Liver (tissue), 9 donors: Measurements from ENCODE around the gene SHANK2. TPM values are rescaled to one million over a fixed set of nuclear protein-coding genes. Genes with fewer than 3 reads are reported as not detected.

Experiments
- DNase-seq: peaks from one replicate; pipeline ENCODE4 v3.0.0-alpha.2; 2017; ENCODE audit warnings: low spot score
- H3K27ac ChIP-seq, 2 donors: one replicate each; pipeline ENCODE4 v1.7.0; 2013; ENCODE audit warnings: inconsistent platforms in 2 of 2, low read length in 2 of 2, control low read depth in 1 of 2, low read depth in 1 of 2, mild to moderate bottlenecking in 1 of 2
- H3K27me3 ChIP-seq, 4 donors: one replicate each; pipeline versions ENCODE4 v1.6.1 to v1.7.0; 2013; ENCODE audit warnings: low read length in 3 of 4, inconsistent platforms in 1 of 4, mild to moderate bottlenecking in 1 of 4, moderate library complexity in 1 of 4; ENCODE audit not compliant: control insufficient read depth in 4 of 4, insufficient read depth in 4 of 4
- H3K36me3 ChIP-seq, 4 donors: one replicate each; pipeline versions ENCODE4 v1.6.1 to v1.7.0; 2013; ENCODE audit warnings: low read length in 3 of 4, mild to moderate bottlenecking in 3 of 4, low read depth in 1 of 4, moderate library complexity in 1 of 4; ENCODE audit not compliant: control insufficient read depth in 4 of 4, insufficient read depth in 3 of 4
- H3K4me1 ChIP-seq, 4 donors: one replicate each; pipeline versions ENCODE4 v1.6.1 to v1.7.0; 2013; ENCODE audit warnings: low read length in 3 of 4, mild to moderate bottlenecking in 3 of 4, moderate library complexity in 1 of 4; ENCODE audit not compliant: control insufficient read depth in 4 of 4, insufficient read depth in 4 of 4
- H3K4me3 ChIP-seq, 3 donors: one replicate each; pipeline versions ENCODE4 v1.6.1 to v1.7.0; 2013; ENCODE audit warnings: low read length in 3 of 3, control low read depth in 1 of 3, low read depth in 1 of 3, mild to moderate bottlenecking in 1 of 3
- H3K9ac ChIP-seq, 2 donors: one replicate each; pipeline ENCODE4 v1.7.0; 2013; ENCODE audit warnings: low read length in 2 of 2, mild to moderate bottlenecking in 2 of 2, moderate library complexity in 2 of 2, control low read depth in 1 of 2, low read depth in 1 of 2
- H3K9me3 ChIP-seq, 4 donors: one replicate each; pipeline versions ENCODE4 v1.6.1 to v1.7.0; 2013; ENCODE audit warnings: low read length in 3 of 4; ENCODE audit not compliant: control insufficient read depth in 4 of 4
- EGR1 ChIP-seq, 2 donors: IDR thresholded peaks; 2 replicates each; pipeline ENCODE4 v1.6.1; 2016 to 2018; ENCODE audit warnings: antibody characterized with exemption in 2 of 2, low read depth in 2 of 2
- FOXA1 ChIP-seq: IDR thresholded peaks from 2 replicates; pipeline ENCODE4 v1.6.1; 2016; ENCODE audit warnings: antibody characterized with exemption
- FOXA2 ChIP-seq: IDR thresholded peaks from 2 replicates; pipeline ENCODE4 v1.6.1; 2016; ENCODE audit warnings: antibody characterized with exemption
- GABPA ChIP-seq, 2 donors: IDR thresholded peaks in 1 of 2; conservative IDR thresholded peaks in 1 of 2; 2 replicates each; pipeline ENCODE4 v1.6.1; 2016; ENCODE audit warnings: antibody characterized with exemption in 2 of 2, mild to moderate bottlenecking in 1 of 2, moderate library complexity in 1 of 2
- HNF4A ChIP-seq, 2 donors: conservative IDR thresholded peaks; 2 replicates each; pipeline ENCODE4 v1.6.1; 2016; ENCODE audit warnings: antibody characterized with exemption in 2 of 2, mild to moderate bottlenecking in 2 of 2
- HNF4G ChIP-seq: IDR thresholded peaks from 2 replicates; pipeline ENCODE4 v1.6.1; 2016; ENCODE audit warnings: antibody characterized with exemption
- JUND ChIP-seq, 2 donors: IDR thresholded peaks; 2 replicates each; pipeline ENCODE4 v1.6.1; 2016; ENCODE audit warnings: antibody characterized with exemption in 2 of 2
- NR2F2 ChIP-seq: IDR thresholded peaks from 2 replicates; pipeline ENCODE4 v1.6.1; 2016; ENCODE audit warnings: antibody characterized with exemption
- RAD21 ChIP-seq, 2 donors: IDR thresholded peaks; 2 replicates each; pipeline ENCODE4 v1.6.1; 2016; ENCODE audit warnings: antibody characterized with exemption in 2 of 2, mild to moderate bottlenecking in 2 of 2
- RXRA ChIP-seq, 2 donors: IDR thresholded peaks; 2 replicates each; pipeline ENCODE4 v1.6.1; 2017 to 2018; ENCODE audit warnings: antibody characterized with exemption in 2 of 2, mild to moderate bottlenecking in 1 of 2
- SP1 ChIP-seq: IDR thresholded peaks from 2 replicates; pipeline ENCODE4 v1.6.1; 2018; ENCODE audit warnings: antibody characterized with exemption, mild to moderate bottlenecking
- TAF1 ChIP-seq: conservative IDR thresholded peaks from 2 replicates; pipeline ENCODE4 v1.6.1; 2016; ENCODE audit warnings: antibody characterized with exemption, mild to moderate bottlenecking
- YY1 ChIP-seq: IDR thresholded peaks from 2 replicates; pipeline ENCODE4 v1.6.1; 2016; ENCODE audit warnings: antibody characterized with exemption, mild to moderate bottlenecking
- WGBS: extraction: QIAGEN DNeasy Blood & Tissue Kit; methylation state at CpG from one replicate; pipeline ENCODE4 v1.1.7; 2013; 5-methylcytosine and 5-hydroxymethylcytosine counted together
- polyA plus RNA-seq, 2 donors: library from polyadenylated mRNA; stranded (reverse) in 1 of 2; unstranded in 1 of 2; fragments of 200-250 nt in 1 of 2; fragments of >200 nt in 1 of 2; fragmentation: Nextera tagmentation in 1 of 2; extraction: Ambion mirVana in 1 of 2; gene quantifications; one replicate each; pipeline versions ENCODE4 v1.2.1 to v1.2.3, GENCODE V29; 2013 to 2015
- total RNA-seq, 2 donors: library from RNA; depleted of rRNA; stranded (reverse); fragments of >200 nt; gene quantifications; one replicate each; pipeline ENCODE4 v1.2.3, GENCODE V29; 2014
- TF ChIP-seq, protein P1 (sequence below): IDR thresholded peaks from 2 replicates; pipeline ENCODE4 v1.6.1; 2016; ENCODE audit warnings: antibody characterized with exemption
- TF ChIP-seq, protein P2 (sequence below): IDR thresholded peaks from 2 replicates; pipeline ENCODE4 v1.6.1; 2016; ENCODE audit warnings: antibody characterized with exemption
- TF ChIP-seq, protein P3 (sequence below): fragments of 150-350 bp; IDR thresholded peaks from 2 replicates; pipeline ENCODE4 v1.5.1; 2017; ENCODE audit warnings: improper control_type of control experiment, low read depth, low read length; ENCODE audit not compliant: missing input control
- TF ChIP-seq, protein P4 (sequence below): IDR thresholded peaks from 2 replicates; pipeline ENCODE4 v1.6.1; 2016; ENCODE audit warnings: antibody characterized with exemption
- donor health status: healthy.
- donor health status: healthy.
- donor health status: healthy.
- donor health status: healthy.
- donor health status: healthy.

The SHANK2 gene
- total and polyA plus RNA-seq, 4 donors, result 5.4 to 36.4 (median 12.4) TPM

DNA sequence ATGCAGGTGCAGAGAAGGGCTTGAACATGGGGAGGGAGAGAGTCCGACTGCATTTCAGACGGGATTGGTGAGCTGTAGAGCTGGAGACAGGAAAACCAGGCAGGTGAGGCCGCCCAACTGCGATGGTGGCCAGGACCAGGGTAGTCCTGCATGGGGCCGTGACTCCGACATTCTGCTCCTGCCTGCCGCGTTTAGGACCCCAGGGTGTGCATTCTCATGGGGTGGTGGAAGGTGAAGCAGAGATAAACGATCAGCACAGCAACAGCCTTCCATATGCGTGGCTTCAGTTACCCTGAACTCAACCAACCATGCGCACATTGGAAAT is 29.3 kb downstream of the SHANK2 start:
- H3K27ac ChIP-seq, result no peak overlapping the region
- no peak overlapping the region for H3K9ac ChIP-seq
- TF ChIP-seq TAF1, result no peak
- TF ChIP-seq, protein P1, sequence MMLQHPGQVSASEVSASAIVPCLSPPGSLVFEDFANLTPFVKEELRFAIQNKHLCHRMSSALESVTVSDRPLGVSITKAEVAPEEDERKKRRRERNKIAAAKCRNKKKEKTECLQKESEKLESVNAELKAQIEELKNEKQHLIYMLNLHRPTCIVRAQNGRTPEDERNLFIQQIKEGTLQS, result no peak
- no peak for TF ChIP-seq EGR1 (IDR thresholded peaks at IDR 0.05; ENCODE audit: low read depth in 2 of 2)
- TF ChIP-seq, protein P2, sequence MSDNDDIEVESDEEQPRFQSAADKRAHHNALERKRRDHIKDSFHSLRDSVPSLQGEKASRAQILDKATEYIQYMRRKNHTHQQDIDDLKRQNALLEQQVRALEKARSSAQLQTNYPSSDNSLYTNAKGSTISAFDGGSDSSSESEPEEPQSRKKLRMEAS, result no peak
- no peak for TF ChIP-seq JUND (IDR thresholded peaks at IDR 0.05)
- TF ChIP-seq SP1, result no peak
- TF ChIP-seq RXRA (IDR thresholded peaks at IDR 0.05), result no peak
- TF ChIP-seq HNF4A (conservative IDR thresholded peaks at IDR 0.05), result no peak
- no peak for TF ChIP-seq FOXA2
- no peak for TF ChIP-seq NR2F2
- TF ChIP-seq, protein P3, sequence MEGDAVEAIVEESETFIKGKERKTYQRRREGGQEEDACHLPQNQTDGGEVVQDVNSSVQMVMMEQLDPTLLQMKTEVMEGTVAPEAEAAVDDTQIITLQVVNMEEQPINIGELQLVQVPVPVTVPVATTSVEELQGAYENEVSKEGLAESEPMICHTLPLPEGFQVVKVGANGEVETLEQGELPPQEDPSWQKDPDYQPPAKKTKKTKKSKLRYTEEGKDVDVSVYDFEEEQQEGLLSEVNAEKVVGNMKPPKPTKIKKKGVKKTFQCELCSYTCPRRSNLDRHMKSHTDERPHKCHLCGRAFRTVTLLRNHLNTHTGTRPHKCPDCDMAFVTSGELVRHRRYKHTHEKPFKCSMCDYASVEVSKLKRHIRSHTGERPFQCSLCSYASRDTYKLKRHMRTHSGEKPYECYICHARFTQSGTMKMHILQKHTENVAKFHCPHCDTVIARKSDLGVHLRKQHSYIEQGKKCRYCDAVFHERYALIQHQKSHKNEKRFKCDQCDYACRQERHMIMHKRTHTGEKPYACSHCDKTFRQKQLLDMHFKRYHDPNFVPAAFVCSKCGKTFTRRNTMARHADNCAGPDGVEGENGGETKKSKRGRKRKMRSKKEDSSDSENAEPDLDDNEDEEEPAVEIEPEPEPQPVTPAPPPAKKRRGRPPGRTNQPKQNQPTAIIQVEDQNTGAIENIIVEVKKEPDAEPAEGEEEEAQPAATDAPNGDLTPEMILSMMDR, result no peak
- TF ChIP-seq, protein P4, sequence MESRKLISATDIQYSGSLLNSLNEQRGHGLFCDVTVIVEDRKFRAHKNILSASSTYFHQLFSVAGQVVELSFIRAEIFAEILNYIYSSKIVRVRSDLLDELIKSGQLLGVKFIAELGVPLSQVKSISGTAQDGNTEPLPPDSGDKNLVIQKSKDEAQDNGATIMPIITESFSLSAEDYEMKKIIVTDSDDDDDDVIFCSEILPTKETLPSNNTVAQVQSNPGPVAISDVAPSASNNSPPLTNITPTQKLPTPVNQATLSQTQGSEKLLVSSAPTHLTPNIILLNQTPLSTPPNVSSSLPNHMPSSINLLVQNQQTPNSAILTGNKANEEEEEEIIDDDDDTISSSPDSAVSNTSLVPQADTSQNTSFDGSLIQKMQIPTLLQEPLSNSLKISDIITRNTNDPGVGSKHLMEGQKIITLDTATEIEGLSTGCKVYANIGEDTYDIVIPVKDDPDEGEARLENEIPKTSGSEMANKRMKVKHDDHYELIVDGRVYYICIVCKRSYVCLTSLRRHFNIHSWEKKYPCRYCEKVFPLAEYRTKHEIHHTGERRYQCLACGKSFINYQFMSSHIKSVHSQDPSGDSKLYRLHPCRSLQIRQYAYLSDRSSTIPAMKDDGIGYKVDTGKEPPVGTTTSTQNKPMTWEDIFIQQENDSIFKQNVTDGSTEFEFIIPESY, result no peak
- TF ChIP-seq GABPA (IDR thresholded peaks at IDR 0.05 in 1 of 2, conservative IDR thresholded peaks at IDR 0.05 in 1 of 2), result no peak
- no peak for TF ChIP-seq FOXA1
- no peak for TF ChIP-seq YY1
- 95% methylated on average over 11 of the region's 11 CpGs for WGBS
- H3K9me3 ChIP-seq, result peaks cover 0 to 2% (median 0%) of the 10 kb centered on the region in 4 donors
- DNase-seq, result no peak
- H3K4me3 ChIP-seq, result no peak overlapping the region
- peaks cover 0 to 22% (median 11%) of the 10 kb centered on the region in 4 donors for H3K36me3 ChIP-seq
- H3K4me1 ChIP-seq, result no peaks in the 10 kb centered on the region
- no peaks in the 10 kb centered on the region for H3K27me3 ChIP-seq

DNA sequence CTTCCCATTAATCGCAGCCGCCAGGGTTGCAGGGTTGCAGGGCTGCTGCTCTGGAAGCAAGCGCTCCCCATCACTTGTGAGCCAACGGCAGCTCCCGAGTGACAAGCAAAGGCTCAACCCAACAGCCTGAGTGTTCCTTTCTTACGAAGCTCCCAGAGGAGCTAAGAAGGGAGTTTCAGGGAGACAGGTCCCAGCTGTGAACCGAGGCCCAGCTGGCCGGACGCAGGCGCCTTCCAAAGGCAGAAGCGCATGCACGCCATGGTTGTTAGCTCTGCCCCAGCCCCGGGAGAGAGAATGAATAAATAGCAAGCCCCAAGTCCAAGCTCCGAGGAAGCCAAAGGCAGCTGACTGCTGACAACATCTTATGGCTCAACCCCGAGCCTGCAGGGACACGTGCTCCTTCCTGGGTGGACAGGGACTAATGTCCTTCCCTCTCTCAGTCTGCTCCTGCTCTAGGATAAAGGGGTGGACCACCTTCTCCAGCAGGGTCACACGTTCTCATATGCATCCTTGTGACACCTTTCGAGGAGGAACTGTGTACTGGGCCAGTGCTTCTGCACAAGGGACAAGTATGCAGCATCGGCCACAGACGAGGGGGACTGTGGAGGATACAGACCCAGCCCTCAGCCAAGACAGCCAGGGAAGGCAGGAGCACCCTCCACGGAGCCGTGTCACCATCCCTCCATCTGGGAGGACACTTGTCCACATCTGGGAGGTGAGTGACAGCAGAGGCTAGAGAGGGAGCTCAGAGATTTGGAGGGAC is 29.9 kb downstream of the SHANK2 start:
- no peak overlapping the region for H3K27ac ChIP-seq
- peaks cover 0 to 2% (median 0%) of the 10 kb centered on the region in 4 donors for H3K9me3 ChIP-seq
- H3K9ac ChIP-seq, result no peak overlapping the region
- TF ChIP-seq RXRA (IDR thresholded peaks at IDR 0.05), result no peak
- no peak for TF ChIP-seq RAD21 (IDR thresholded peaks at IDR 0.05)
- no peak for TF ChIP-seq GABPA (IDR thresholded peaks at IDR 0.05 in 1 of 2, conservative IDR thresholded peaks at IDR 0.05 in 1 of 2)
- TF ChIP-seq HNF4G, result no peak
- no peak for TF ChIP-seq JUND (IDR thresholded peaks at IDR 0.05)
- no peak for TF ChIP-seq EGR1 (IDR thresholded peaks at IDR 0.05; ENCODE audit: low read depth in 2 of 2)
- TF ChIP-seq, protein P2, result no peak
- WGBS, result 89% methylated on average over 22 of the region's 22 CpGs
- H3K36me3 ChIP-seq, result peaks cover 0 to 22% (median 11%) of the 10 kb centered on the region in 4 donors
- no peaks in the 10 kb centered on the region for H3K27me3 ChIP-seq
- H3K4me1 ChIP-seq, result no peaks in the 10 kb centered on the region
- H3K4me3 ChIP-seq, result no peak overlapping the region
- no peak for DNase-seq
